Measurements from ENCODE around the gene C1orf159.
"Not testable (repeated sequence)": the region's sequence is repeated elsewhere in the genome, so short reads cannot be mapped to it uniquely, and the experiment has no call there.

The C1orf159 gene

DNA sequence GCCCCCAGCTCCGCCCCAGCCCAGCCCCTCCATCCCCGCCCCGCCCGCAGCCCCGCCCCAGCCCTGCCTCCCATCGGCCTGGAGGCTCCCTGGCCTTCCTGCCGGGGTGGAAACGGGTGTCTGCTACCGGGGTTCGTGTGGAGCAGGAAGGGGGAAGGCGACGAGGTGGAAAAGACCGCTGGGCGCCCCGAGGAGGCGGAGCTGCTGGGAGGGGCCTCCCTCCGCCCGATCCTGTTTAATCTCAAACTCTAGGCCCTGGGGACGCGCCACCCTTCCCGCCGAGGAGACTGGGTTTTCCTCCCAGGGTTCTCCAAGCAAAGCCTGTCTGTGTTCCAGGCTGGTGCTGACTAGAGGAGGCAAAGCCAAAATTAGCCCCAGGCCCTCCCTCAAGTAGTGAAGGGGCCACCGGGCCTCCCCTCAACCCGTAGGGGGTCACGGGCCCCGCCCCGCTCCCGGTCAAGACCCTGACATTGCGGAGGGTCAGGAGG is 41.6 kb upstream of the C1orf159 start:
- Mint-ChIP-seq H3K4me3 (peak overlapping the region; percentile 50), H3K4me1 (no peaks in the 10 kb centered on the region), H3K9me3 (peaks cover 29% of the 10 kb centered on the region), H3K27ac (no peak overlapping the region), H3K36me3 (ENCODE audit: low read depth) (peaks cover 15% of the 10 kb centered on the region), H3K27me3 (ENCODE audit: low read depth, poor library complexity) (peaks cover 9% of the 10 kb centered on the region)
- DNase-seq: peak; percentile 60
- TF ChIP-seq, protein P1, sequence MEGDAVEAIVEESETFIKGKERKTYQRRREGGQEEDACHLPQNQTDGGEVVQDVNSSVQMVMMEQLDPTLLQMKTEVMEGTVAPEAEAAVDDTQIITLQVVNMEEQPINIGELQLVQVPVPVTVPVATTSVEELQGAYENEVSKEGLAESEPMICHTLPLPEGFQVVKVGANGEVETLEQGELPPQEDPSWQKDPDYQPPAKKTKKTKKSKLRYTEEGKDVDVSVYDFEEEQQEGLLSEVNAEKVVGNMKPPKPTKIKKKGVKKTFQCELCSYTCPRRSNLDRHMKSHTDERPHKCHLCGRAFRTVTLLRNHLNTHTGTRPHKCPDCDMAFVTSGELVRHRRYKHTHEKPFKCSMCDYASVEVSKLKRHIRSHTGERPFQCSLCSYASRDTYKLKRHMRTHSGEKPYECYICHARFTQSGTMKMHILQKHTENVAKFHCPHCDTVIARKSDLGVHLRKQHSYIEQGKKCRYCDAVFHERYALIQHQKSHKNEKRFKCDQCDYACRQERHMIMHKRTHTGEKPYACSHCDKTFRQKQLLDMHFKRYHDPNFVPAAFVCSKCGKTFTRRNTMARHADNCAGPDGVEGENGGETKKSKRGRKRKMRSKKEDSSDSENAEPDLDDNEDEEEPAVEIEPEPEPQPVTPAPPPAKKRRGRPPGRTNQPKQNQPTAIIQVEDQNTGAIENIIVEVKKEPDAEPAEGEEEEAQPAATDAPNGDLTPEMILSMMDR (IDR thresholded peaks at IDR 0.05): no peak

DNA sequence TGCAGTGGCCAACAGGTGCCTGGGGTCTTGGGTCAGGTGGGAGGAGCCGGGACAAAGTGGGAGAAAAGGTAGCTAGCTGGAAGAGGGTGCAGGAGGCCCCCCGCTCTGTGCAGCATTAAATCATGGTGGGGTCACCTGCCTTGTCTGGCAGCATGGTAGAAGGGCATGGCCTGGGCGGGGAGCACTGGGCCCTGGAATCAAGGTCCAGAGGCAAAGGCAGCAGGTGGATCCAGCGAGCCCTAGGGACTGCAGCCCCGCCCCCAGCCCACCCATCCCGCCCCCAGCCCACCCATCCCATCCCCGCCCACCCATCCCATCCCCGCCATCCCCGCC is 41.1 kb upstream of the C1orf159 start:
- no peaks in the 10 kb centered on the region for H3K4me1 Mint-ChIP-seq
- H3K36me3 Mint-ChIP-seq (ENCODE audit: low read depth): peaks cover 19% of the 10 kb centered on the region
- no peak overlapping the region for H3K4me3 Mint-ChIP-seq
- DNase-seq: peak; percentile 7
- H3K9me3 Mint-ChIP-seq: peaks cover 33% of the 10 kb centered on the region
- TF ChIP-seq, protein P1 (IDR thresholded peaks at IDR 0.05): no peak
- H3K27ac Mint-ChIP-seq: no peak overlapping the region
- H3K27me3 Mint-ChIP-seq (ENCODE audit: low read depth, poor library complexity): peaks cover 9% of the 10 kb centered on the region

DNA sequence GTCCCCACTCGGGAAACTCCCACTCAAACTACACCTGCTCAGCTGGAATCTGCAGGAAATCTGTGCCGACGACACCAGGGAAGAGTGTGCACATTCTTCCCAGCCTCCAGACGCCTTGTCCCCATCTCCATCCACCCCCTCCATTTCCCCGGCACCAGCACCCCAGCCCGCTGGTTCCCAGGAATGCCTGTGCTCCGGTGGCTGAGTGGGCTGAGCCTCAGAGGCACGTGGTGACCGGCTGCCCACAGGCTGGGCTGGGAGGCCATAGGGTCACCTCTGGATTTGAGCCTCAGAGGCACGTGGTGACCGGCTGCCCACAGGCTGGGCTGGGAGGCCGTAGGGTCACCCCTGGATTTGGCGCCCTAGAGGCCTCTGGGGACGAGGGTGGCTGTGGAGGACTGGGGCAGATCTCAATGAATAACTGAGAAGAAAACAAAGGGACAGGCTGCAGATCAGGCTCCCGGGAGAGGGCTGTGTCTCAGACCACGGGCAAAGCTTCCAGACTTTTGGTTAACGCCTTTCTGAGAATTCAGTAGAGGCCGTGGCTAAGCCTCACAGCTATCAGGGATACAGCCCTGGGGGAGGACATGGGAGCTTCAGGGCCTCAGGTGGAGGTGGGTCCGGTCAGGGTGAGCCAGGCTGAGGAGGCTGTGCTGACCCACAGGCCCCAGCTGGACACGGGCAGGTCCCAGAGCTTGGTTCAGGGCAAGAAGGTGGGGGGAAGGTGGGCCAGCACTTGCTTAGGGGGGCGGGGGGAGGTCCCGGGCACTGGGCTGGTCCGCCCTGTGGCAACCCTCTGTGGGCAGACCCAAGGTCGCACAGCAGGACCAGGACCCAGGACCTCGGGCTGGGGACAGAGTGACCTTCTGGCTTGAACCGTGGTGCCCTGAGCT is 40.5 kb upstream of the C1orf159 start:
- peaks cover 35% of the 10 kb centered on the region for H3K9me3 Mint-ChIP-seq
- peaks cover 19% of the 10 kb centered on the region for H3K36me3 Mint-ChIP-seq (ENCODE audit: low read depth)
- H3K27me3 Mint-ChIP-seq (ENCODE audit: low read depth, poor library complexity): peaks cover 12% of the 10 kb centered on the region
- no peaks in the 10 kb centered on the region for H3K4me1 Mint-ChIP-seq
- H3K4me3 Mint-ChIP-seq: no peak overlapping the region
- TF ChIP-seq, protein P1 (IDR thresholded peaks at IDR 0.05): no peak
- peak; percentile 13 for DNase-seq
- H3K27ac Mint-ChIP-seq: no peak overlapping the region

DNA sequence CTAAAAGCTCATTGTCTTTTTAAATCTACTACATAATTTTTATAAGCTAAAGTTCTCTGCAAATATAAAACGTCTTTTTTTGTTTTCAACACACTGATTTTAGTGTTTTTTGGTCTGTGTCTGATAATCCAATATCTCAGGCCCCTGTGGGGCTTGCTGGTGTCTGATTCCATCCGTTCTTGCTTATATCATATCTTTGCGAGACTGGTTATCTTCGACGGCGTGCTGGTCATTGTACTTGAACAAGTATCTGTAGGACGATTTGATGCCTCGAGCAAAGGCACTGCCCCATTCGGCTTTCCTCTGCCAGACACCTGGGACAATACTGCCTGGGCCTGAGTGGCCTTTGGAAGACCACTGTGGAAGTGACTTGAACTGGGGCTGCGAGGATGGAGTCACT is 39.4 kb upstream of the C1orf159 start:
- TF ChIP-seq, protein P1 (IDR thresholded peaks at IDR 0.05): no peak
- peaks cover 35% of the 10 kb centered on the region for H3K9me3 Mint-ChIP-seq
- H3K36me3 Mint-ChIP-seq (ENCODE audit: low read depth): peaks cover 19% of the 10 kb centered on the region
- H3K4me1 Mint-ChIP-seq: no peaks in the 10 kb centered on the region
- DNase-seq: no peak
- H3K4me3 Mint-ChIP-seq: no peak overlapping the region
- peaks cover 12% of the 10 kb centered on the region for H3K27me3 Mint-ChIP-seq (ENCODE audit: low read depth, poor library complexity)
- H3K27ac Mint-ChIP-seq: no peak overlapping the region

DNA sequence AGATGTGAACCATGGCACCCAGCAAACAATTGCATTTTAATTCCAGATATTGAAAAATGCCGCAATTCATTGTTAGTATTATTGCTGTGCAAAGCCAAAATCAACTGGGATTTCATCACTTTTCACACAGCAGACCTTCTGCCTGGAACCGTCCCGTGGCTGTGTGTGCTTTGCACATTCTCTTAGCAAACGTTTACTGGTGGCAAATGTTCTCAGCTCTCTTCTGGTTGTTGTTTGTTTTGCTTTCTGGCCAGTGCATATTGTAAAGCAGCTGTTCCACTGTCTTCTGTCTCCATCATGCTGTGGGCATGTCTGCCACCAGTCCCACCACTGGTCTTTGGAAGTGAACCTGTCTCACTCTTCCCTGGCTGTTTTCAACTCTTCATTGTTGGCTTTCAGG is 38.0 kb upstream of the C1orf159 start:
- TF ChIP-seq, protein P1 (IDR thresholded peaks at IDR 0.05): no peak
- Mint-ChIP-seq H3K4me3 (no peak overlapping the region), H3K9me3 (peaks cover 35% of the 10 kb centered on the region), H3K27ac (no peak overlapping the region), H3K4me1 (no peaks in the 10 kb centered on the region), H3K27me3 (ENCODE audit: low read depth, poor library complexity) (peaks cover 12% of the 10 kb centered on the region), H3K36me3 (ENCODE audit: low read depth) (peaks cover 19% of the 10 kb centered on the region)
- DNase-seq: no peak

DNA sequence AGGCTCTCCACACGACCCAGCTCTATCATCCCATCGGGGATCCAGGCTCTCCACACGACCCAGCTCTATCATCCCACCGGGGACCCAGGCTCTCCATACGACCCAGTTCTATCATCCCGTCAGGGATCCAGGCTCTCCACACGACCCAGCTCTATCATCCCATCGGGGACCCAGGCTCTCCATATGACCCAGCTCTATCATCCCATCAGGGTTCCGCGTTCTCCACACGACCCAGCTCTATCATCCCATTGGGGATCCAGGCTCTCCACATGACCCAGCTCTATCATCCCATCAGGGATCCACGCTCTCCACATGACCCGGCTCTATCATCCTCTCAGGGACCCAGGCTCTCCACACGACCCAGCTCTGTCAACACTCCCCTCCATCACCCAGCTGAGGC is 37.3 kb upstream of the C1orf159 start:
- not testable (repeated sequence) for DNase-seq, H3K4me1 Mint-ChIP-seq, H3K27ac Mint-ChIP-seq, H3K4me3 Mint-ChIP-seq
- Mint-ChIP-seq H3K36me3 (ENCODE audit: low read depth) (peaks cover 19% of the 10 kb centered on the region), H3K9me3 (peaks cover 35% of the 10 kb centered on the region), H3K27me3 (ENCODE audit: low read depth, poor library complexity) (peaks cover 15% of the 10 kb centered on the region)

DNA sequence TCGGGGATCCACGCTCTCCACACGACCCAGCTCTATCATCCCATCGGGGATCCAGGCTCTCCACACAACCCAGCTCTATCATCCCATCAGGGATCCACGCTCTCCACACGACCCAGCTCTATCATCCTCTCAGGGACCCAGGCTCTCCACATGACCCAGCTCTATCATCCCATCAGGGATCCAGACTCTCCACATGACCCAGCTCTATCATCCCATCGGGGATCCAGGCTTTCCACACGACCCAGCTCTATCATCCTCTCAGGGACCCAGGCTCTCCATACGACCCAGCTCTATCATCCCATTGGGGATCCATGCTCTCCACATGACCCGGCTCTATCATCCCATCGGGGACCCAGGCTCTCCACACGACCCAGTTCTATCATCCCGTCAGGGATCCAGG is 36.5 kb upstream of the C1orf159 start:
- not testable (repeated sequence) for H3K4me1 Mint-ChIP-seq, H3K4me3 Mint-ChIP-seq, DNase-seq
- Mint-ChIP-seq H3K9me3 (peaks cover 35% of the 10 kb centered on the region), H3K27ac (peak overlapping the region; percentile 39), H3K36me3 (ENCODE audit: low read depth) (peaks cover 19% of the 10 kb centered on the region), H3K27me3 (ENCODE audit: low read depth, poor library complexity) (peaks cover 20% of the 10 kb centered on the region)

Data from nephron progenitor cell (in vitro differentiated cells).